HCT116 (cell line): ENCODE results near the gene TAL2. TPM values are rescaled to one million over a fixed set of nuclear protein-coding genes. Genes with fewer than 3 reads are reported as not detected.

Experiments used
- ATAC-seq: fragments of 200-7000 bp; cut with Tn5 transposase; 2 replicates; pipeline ENCODE4 v1.9.1; 2020; ENCODE audit warnings: mild to moderate bottlenecking, moderate library complexity
- BruUV-seq: library from RNA; stranded (reverse); fragments of 400-500 nt; replicated peaks from 2 replicates; lab custom pipeline; 2021; lab: Mats Ljungman, UMichigan
- CTCF ChIA-PET: fragments of 300-600 bp; sonication (Branson Sonifier 250); formaldehyde crosslinking; loops from one replicate; lab custom pipeline; 2021; ENCODE audit warnings: antibody characterized with exemption; lab: Charles Lee
- POLR2A ChIA-PET: fragments of 300-600, 350-600 bp; sonication (Branson Sonifier 250); formaldehyde crosslinking; loops from one replicate; lab custom pipeline; 2021; ENCODE audit warnings: antibody characterized with exemption; lab: Charles Lee
- RAD21 ChIA-PET, 2 experiments: fragments of 300-600 bp; sonication (Branson Sonifier 250); formaldehyde crosslinking; loops; one replicate each; lab custom pipeline; 2023; ENCODE audit warnings: low total read pairs in 2 of 2; ENCODE audit not compliant: uncharacterized antibody in 2 of 2, unreplicated experiment in 2 of 2, low non-redundant PET in 1 of 2; lab: Charles Lee
- DNase-seq: peaks from one replicate; pipeline ENCODE4 v3.0.0-alpha.2; 2010; ENCODE audit warnings: low read depth, low spot score
- H2AFZ ChIP-seq: fragments of 200-600 bp; shearing (Covaris generic), sonication (generic); 2 replicates; pipeline ENCODE4 v1.6.1; 2017; ENCODE audit warnings: low read depth, mixed run types, mixed read lengths, antibody characterized with exemption, low read length; ENCODE audit not compliant: poor library complexity, severe bottlenecking
- H3K27ac ChIP-seq: 2 replicates; pipeline ENCODE4 v1.5.1; 2012; ENCODE audit warnings: low read depth, low read length
- H3K27me3 ChIP-seq: fragments of 200-600 bp; sonication (generic); 2 replicates; pipeline ENCODE4 v1.6.1; 2016; ENCODE audit warnings: mixed run types, low read length, mixed read lengths; ENCODE audit not compliant: insufficient read depth
- H3K36me3 ChIP-seq, 2 experiments: fragments of 200-500 bp in 1 of 2; fragments of 200-600 bp in 1 of 2; sonication (Bioruptor generic) in 1 of 2; sonication (generic) in 1 of 2; 2 replicates each; pipeline versions ENCODE4 v1.5.1 to v1.6.1; 2014 to 2016; ENCODE audit warnings: low read length in 2 of 2, inconsistent platforms in 1 of 2, mixed read lengths in 1 of 2, mixed run types in 1 of 2; ENCODE audit not compliant: insufficient read depth in 2 of 2, control insufficient read depth in 1 of 2
- H3K4me1 ChIP-seq, 2 experiments: fragments of 200-600 bp in 1 of 2; sonication (generic) in 1 of 2; 2 replicates each; pipeline versions ENCODE4 v1.5.1 to v1.6.1; 2012 to 2017; ENCODE audit warnings: low read length in 2 of 2, inconsistent platforms in 1 of 2, mild to moderate bottlenecking in 1 of 2, mixed read lengths in 1 of 2, mixed run types in 1 of 2, moderate library complexity in 1 of 2; ENCODE audit not compliant: insufficient read depth in 2 of 2, control insufficient read depth in 1 of 2
- H3K4me2 ChIP-seq: fragments of 200-600 bp; sonication (generic); 2 replicates; pipeline ENCODE4 v1.6.1; 2017; ENCODE audit warnings: mixed run types, low read length, mixed read lengths
- H3K4me3 ChIP-seq, 2 experiments: fragments of 200-600 bp in 1 of 2; sonication (generic) in 1 of 2; replicated peaks in 1 of 2; 2 replicates each; pipeline ENCODE4 v1.5.1; 2011 to 2016; ENCODE audit warnings: low read length in 2 of 2, control low read depth in 1 of 2, low read depth in 1 of 2, mild to moderate bottlenecking in 1 of 2, mixed read lengths in 1 of 2, mixed run types in 1 of 2
- H3K79me2 ChIP-seq: fragments of 200-600 bp; sonication (generic); 2 replicates; pipeline ENCODE4 v1.6.1; 2017; ENCODE audit warnings: mild to moderate bottlenecking, mixed run types, low read length, moderate library complexity, mixed read lengths; ENCODE audit not compliant: insufficient read depth
- H3K9ac ChIP-seq: fragments of 200-600 bp; sonication (generic); 2 replicates; pipeline ENCODE4 v1.6.1; 2016; ENCODE audit warnings: low read length, mixed read lengths
- H3K9me2 ChIP-seq: fragments of 200-600 bp; sonication (generic), shearing (Covaris generic); 2 replicates; pipeline ENCODE4 v1.6.1; 2017; ENCODE audit warnings: mixed run types, mild to moderate bottlenecking, moderate library complexity; ENCODE audit not compliant: insufficient read depth
- H3K9me3 ChIP-seq, 2 experiments: fragments of 200-500 bp in 1 of 2; fragments of 200-600 bp in 1 of 2; sonication (Bioruptor generic) in 1 of 2; sonication (generic) in 1 of 2; 2 replicates each; pipeline ENCODE4 v1.6.1; 2014 to 2017; ENCODE audit warnings: low read length in 2 of 2, mixed read lengths in 2 of 2, inconsistent platforms in 1 of 2, low read depth in 1 of 2, mild to moderate bottlenecking in 1 of 2, mixed run types in 1 of 2, moderate library complexity in 1 of 2; ENCODE audit not compliant: control insufficient read depth in 1 of 2, insufficient read depth in 1 of 2
- H4K20me1 ChIP-seq: fragments of 200-600 bp; sonication (generic), shearing (Covaris generic); 2 replicates; pipeline ENCODE4 v1.6.1; 2017; ENCODE audit warnings: mixed run types, mild to moderate bottlenecking, moderate library complexity; ENCODE audit not compliant: insufficient read depth
- FOSL1 ChIP-seq: IDR thresholded peaks from 2 replicates; pipeline ENCODE4 v1.6.1; 2012; ENCODE audit warnings: low read depth
- JUND ChIP-seq: IDR thresholded peaks from 2 replicates; pipeline ENCODE4 v1.6.1; 2012
- POLR2A ChIP-seq: IDR thresholded peaks from 2 replicates; pipeline ENCODE4 v1.7.0; 2011; ENCODE audit warnings: borderline replicate concordance; ENCODE audit not compliant: insufficient read depth, insufficient read length; ENCODE audit errors: extremely low read depth
- POLR2AphosphoS5 ChIP-seq: IDR thresholded peaks from 2 replicates; pipeline ENCODE4 v1.6.1; 2011; ENCODE audit warnings: mild to moderate bottlenecking, low read depth, low read length, moderate library complexity
- RAD21 ChIP-seq: IDR thresholded peaks from 2 replicates; pipeline ENCODE4 v1.6.1; 2012; ENCODE audit warnings: low read depth, mild to moderate bottlenecking
- SIN3A ChIP-seq: IDR thresholded peaks from 2 replicates; pipeline ENCODE4 v1.6.1; 2012; ENCODE audit warnings: low read depth
- SRF ChIP-seq: IDR thresholded peaks from 2 replicates; pipeline ENCODE4 v1.6.1; 2012; ENCODE audit warnings: low read depth
- TCF7L2 ChIP-seq: IDR thresholded peaks from 2 replicates; pipeline ENCODE4 v1.7.0; 2011; ENCODE audit warnings: borderline replicate concordance, inconsistent platforms; ENCODE audit not compliant: insufficient read depth, insufficient read length; ENCODE audit errors: extremely low read depth
- ZFX ChIP-seq: fragments of 450-650 bp; IDR thresholded peaks from 2 replicates; pipeline ENCODE4 v1.6.1; 2017
- intact Hi-C: fragments of 100-400 bp; cut with micrococcal nuclease; formaldehyde crosslinking; loops from 2 replicates; pipeline ENCODE4 v1.10.0; 2022
- total RNA-seq: library from RNA; stranded (reverse); gene quantifications from one replicate; pipeline ENCODE4 v1.2.1, GENCODE V29; 2021; ENCODE audit not compliant: unreplicated experiment
- TF ChIP-seq, protein P1 (sequence below): IDR thresholded peaks from 2 replicates; pipeline ENCODE4 v1.6.1; 2011; ENCODE audit warnings: mild to moderate bottlenecking, low read length, moderate library complexity; ENCODE audit not compliant: insufficient replicate concordance; ENCODE audit errors: extremely low read depth
- TF ChIP-seq, protein P2 (sequence below): IDR thresholded peaks from 2 replicates; pipeline ENCODE4 v1.6.1; 2012; ENCODE audit warnings: low read depth
- TF ChIP-seq, protein P3 (sequence below): IDR thresholded peaks from 2 replicates; pipeline ENCODE4 v1.6.1; 2012
- TF ChIP-seq, protein P4 (sequence below): IDR thresholded peaks from 2 replicates; pipeline ENCODE4 v1.6.1; 2012

The TAL2 gene
- total RNA-seq, 1 experiment from 2014 or later = not detected

DNA sequence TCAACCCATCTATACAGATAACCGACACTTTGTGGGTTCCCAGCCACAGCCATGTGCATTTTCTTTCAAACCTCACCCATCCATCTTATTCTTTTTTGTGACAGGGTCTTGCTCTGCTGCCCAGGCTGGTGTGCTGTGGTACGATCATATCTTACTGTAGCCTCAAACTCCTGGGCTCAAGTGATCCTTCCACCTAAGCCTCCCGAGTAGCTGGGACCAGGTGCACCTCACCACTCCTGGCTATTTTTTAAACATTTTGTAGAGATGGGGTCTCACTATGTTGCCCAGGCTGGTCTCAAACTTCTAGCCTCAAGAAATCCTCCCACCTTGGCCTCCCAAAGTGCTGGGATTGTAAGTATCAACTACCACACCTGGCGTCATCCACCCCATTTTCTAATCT, 24.7 kb downstream of the TAL2 start:
- RAD21 ChIA-PET = no interaction called here
- no peak for DNase-seq
- no peak overlapping the region for H3K9ac ChIP-seq

More for the DNA sequence above, 24.7 kb downstream of the TAL2 start:
- intact Hi-C loops = no loop called here
- CTCF ChIA-PET = no interaction called here
- POLR2A ChIA-PET = no interaction called here
- Histone ChIP-seq H3K4me1 (no peaks in the 10 kb centered on the region), H3K9me3 (no peaks in the 10 kb centered on the region), H3K4me2 (no peak overlapping the region), H4K20me1 (no peaks in the 10 kb centered on the region), H3K9me2 (no peaks in the 10 kb centered on the region), H3K27ac (no peak overlapping the region), H3K4me3 (no peak overlapping the region), H3K36me3 (no peaks in the 10 kb centered on the region), H2AFZ (no peak overlapping the region), H3K27me3 (peaks cover 2% of the 10 kb centered on the region; the same call in 1 of the 2 replicates), H3K79me2 (no peaks in the 10 kb centered on the region)
- BruUV-seq = no TSS peak
- no peak for TF ChIP-seq TCF7L2
- no peak for TF ChIP-seq SIN3A
- no peak for TF ChIP-seq POLR2A
- TF ChIP-seq FOSL1 = no peak
- no peak for TF ChIP-seq RAD21
- TF ChIP-seq, protein P1, sequence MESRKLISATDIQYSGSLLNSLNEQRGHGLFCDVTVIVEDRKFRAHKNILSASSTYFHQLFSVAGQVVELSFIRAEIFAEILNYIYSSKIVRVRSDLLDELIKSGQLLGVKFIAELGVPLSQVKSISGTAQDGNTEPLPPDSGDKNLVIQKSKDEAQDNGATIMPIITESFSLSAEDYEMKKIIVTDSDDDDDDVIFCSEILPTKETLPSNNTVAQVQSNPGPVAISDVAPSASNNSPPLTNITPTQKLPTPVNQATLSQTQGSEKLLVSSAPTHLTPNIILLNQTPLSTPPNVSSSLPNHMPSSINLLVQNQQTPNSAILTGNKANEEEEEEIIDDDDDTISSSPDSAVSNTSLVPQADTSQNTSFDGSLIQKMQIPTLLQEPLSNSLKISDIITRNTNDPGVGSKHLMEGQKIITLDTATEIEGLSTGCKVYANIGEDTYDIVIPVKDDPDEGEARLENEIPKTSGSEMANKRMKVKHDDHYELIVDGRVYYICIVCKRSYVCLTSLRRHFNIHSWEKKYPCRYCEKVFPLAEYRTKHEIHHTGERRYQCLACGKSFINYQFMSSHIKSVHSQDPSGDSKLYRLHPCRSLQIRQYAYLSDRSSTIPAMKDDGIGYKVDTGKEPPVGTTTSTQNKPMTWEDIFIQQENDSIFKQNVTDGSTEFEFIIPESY = no peak
- TF ChIP-seq, protein P2, sequence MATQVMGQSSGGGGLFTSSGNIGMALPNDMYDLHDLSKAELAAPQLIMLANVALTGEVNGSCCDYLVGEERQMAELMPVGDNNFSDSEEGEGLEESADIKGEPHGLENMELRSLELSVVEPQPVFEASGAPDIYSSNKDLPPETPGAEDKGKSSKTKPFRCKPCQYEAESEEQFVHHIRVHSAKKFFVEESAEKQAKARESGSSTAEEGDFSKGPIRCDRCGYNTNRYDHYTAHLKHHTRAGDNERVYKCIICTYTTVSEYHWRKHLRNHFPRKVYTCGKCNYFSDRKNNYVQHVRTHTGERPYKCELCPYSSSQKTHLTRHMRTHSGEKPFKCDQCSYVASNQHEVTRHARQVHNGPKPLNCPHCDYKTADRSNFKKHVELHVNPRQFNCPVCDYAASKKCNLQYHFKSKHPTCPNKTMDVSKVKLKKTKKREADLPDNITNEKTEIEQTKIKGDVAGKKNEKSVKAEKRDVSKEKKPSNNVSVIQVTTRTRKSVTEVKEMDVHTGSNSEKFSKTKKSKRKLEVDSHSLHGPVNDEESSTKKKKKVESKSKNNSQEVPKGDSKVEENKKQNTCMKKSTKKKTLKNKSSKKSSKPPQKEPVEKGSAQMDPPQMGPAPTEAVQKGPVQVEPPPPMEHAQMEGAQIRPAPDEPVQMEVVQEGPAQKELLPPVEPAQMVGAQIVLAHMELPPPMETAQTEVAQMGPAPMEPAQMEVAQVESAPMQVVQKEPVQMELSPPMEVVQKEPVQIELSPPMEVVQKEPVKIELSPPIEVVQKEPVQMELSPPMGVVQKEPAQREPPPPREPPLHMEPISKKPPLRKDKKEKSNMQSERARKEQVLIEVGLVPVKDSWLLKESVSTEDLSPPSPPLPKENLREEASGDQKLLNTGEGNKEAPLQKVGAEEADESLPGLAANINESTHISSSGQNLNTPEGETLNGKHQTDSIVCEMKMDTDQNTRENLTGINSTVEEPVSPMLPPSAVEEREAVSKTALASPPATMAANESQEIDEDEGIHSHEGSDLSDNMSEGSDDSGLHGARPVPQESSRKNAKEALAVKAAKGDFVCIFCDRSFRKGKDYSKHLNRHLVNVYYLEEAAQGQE = no peak
- no peak for TF ChIP-seq SRF
- TF ChIP-seq JUND = no peak
- TF ChIP-seq, protein P3, sequence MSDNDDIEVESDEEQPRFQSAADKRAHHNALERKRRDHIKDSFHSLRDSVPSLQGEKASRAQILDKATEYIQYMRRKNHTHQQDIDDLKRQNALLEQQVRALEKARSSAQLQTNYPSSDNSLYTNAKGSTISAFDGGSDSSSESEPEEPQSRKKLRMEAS = no peak
- no peak for TF ChIP-seq POLR2AphosphoS5
- no peak for TF ChIP-seq ZFX
- TF ChIP-seq, protein P4, sequence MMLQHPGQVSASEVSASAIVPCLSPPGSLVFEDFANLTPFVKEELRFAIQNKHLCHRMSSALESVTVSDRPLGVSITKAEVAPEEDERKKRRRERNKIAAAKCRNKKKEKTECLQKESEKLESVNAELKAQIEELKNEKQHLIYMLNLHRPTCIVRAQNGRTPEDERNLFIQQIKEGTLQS = no peak
- ATAC-seq = no peak
